Hepatocyte (in vitro differentiated cells): ENCODE results near the gene TNFAIP8L3.

ENCODE experiments used
- EZH2 ChIP-seq: fragments of 200-600 bp; sonication (generic); IDR thresholded peaks from 2 replicates; pipeline ENCODE4 v1.6.1; 2016; ENCODE audit warnings: antibody characterized with exemption, mild to moderate bottlenecking, borderline replicate concordance
- TF ChIP-seq, protein P1 (sequence below): fragments of 200-600 bp; sonication (generic); IDR thresholded peaks from 2 replicates; pipeline ENCODE4 v1.5.1; 2016; ENCODE audit warnings: antibody characterized with exemption, mild to moderate bottlenecking; ENCODE audit not compliant: poor library complexity

DNA sequence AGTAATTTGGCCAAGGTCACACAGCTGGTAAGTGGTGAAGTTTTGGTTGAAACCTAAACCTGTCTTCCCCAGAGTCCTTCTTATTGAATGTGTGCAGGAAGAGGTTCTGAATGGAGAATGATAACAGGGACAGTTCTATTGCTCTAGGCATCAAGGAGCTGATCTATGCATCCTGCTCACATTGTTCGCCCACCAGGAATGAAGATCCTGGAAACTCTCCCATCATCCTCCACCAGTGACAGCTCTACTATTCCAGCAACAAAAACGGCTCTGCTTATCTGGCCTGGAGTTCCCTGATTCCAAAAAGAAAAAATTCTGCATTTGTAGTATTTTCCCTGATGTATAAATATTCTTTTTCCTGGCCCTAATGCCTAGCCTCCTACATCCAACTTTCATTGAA lies 16.4 kb upstream of the TNFAIP8L3 start:
- TF ChIP-seq, protein P1, sequence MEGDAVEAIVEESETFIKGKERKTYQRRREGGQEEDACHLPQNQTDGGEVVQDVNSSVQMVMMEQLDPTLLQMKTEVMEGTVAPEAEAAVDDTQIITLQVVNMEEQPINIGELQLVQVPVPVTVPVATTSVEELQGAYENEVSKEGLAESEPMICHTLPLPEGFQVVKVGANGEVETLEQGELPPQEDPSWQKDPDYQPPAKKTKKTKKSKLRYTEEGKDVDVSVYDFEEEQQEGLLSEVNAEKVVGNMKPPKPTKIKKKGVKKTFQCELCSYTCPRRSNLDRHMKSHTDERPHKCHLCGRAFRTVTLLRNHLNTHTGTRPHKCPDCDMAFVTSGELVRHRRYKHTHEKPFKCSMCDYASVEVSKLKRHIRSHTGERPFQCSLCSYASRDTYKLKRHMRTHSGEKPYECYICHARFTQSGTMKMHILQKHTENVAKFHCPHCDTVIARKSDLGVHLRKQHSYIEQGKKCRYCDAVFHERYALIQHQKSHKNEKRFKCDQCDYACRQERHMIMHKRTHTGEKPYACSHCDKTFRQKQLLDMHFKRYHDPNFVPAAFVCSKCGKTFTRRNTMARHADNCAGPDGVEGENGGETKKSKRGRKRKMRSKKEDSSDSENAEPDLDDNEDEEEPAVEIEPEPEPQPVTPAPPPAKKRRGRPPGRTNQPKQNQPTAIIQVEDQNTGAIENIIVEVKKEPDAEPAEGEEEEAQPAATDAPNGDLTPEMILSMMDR = no peak
- no peak for TF ChIP-seq EZH2
